Measurements from ENCODE around the gene ACOX2. TPM values are rescaled to one million over a fixed set of nuclear protein-coding genes. Genes with fewer than 3 reads are reported as not detected.

Gene ACOX2
- total and polyA plus RNA-seq, 7 donors: 1.8 to 18.1 (median 4.4) TPM

DNA sequence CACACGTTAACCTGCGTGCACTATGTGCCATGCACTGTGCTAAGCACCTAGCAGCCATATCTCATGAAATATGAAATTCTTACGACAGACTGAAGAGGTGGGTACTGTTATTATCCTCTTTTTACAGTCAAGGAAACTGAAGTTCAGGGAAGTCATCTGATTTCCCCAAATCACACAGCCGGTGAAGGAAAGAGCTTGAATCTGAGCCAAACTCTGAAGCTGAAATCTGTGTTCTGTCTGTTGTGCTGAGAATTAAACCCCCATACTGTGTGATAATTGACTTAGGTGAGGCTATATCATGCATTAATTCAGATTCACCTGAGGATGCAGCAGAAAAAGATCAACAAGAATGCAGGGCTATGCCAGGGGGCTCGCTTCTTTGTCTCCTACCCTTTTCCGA, 39.7 kb upstream of the ACOX2 start:
- no peaks in the 10 kb centered on the region for H3K4me1 ChIP-seq
- DNase-seq: no peak
- ATAC-seq: no peak
- TF ChIP-seq, protein P1, sequence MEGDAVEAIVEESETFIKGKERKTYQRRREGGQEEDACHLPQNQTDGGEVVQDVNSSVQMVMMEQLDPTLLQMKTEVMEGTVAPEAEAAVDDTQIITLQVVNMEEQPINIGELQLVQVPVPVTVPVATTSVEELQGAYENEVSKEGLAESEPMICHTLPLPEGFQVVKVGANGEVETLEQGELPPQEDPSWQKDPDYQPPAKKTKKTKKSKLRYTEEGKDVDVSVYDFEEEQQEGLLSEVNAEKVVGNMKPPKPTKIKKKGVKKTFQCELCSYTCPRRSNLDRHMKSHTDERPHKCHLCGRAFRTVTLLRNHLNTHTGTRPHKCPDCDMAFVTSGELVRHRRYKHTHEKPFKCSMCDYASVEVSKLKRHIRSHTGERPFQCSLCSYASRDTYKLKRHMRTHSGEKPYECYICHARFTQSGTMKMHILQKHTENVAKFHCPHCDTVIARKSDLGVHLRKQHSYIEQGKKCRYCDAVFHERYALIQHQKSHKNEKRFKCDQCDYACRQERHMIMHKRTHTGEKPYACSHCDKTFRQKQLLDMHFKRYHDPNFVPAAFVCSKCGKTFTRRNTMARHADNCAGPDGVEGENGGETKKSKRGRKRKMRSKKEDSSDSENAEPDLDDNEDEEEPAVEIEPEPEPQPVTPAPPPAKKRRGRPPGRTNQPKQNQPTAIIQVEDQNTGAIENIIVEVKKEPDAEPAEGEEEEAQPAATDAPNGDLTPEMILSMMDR (IDR thresholded peaks at IDR 0.05): no peak
- 49 to 63% (median 60%) methylated on average over 6 of the region's 6 CpGs for WGBS, 3 donors
- peaks cover 0 to 3% (median 0%) of the 10 kb centered on the region in 3 donors for H3K27me3 ChIP-seq (ENCODE audit: insufficient read depth in 3 of 3, low read length in 2 of 3)
- H3K4me3 ChIP-seq: peak overlapping the region; percentile 59
- H3K36me3 ChIP-seq (ENCODE audit: insufficient read depth in 1 of 2, low read depth in 1 of 2): no peaks in the 10 kb centered on the region
- H3K27ac ChIP-seq: peak overlapping the region; percentile 65
- intact Hi-C loops (cut with DNase I): no loop called here
- H3K9me3 ChIP-seq: no peaks in the 10 kb centered on the region

DNA sequence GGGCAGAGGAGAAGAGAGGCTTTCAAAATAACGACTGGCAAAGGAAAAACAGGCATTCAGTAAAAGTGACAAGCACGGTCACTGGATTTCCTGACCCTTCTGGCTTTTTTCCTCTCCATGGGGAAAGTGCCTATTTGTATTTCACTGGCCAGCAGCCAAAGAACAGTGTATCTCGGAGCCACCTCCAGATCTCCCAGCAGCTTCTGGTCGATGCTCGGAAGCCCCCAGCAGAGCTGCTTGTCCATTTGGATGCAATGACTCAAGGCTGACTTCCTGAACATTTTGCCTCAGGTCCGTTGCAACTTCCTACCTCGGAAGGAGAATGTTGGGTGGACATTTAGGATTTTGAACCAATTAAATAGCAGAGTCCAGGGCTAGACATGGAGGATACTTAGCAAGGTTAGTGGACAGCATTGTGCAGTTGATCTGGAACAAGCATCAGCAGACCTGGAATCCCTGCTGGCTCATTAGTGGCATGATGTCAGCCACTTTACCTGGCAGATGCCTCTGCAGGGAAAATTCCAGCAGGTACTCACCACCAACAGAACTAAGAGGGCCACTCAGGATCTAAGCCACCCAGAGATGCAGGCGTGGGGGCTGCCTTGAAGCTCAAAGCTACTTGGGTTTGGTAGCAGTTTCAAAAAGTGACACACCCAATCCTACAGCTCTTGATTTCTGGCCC, 39.1 kb upstream of the ACOX2 start:
- H3K27ac ChIP-seq: peak overlapping the region; percentile 65
- H3K36me3 ChIP-seq (ENCODE audit: insufficient read depth in 1 of 2, low read depth in 1 of 2): no peaks in the 10 kb centered on the region
- no peaks in the 10 kb centered on the region for H3K4me1 ChIP-seq
- H3K4me3 ChIP-seq: peak overlapping the region; percentile 59
- no peak for DNase-seq
- peaks cover 0 to 3% (median 0%) of the 10 kb centered on the region in 3 donors for H3K27me3 ChIP-seq (ENCODE audit: insufficient read depth in 3 of 3, low read length in 2 of 3)
- ATAC-seq: peak in 2 of 4 donors; percentile 16 to 45
- TF ChIP-seq, protein P1 (IDR thresholded peaks at IDR 0.05): no peak
- intact Hi-C loops (cut with DNase I): no loop called here
- H3K9me3 ChIP-seq: no peaks in the 10 kb centered on the region
- 39 to 40% (median 39%) methylated on average over 8 of the region's 8 CpGs for WGBS, 3 donors

DNA sequence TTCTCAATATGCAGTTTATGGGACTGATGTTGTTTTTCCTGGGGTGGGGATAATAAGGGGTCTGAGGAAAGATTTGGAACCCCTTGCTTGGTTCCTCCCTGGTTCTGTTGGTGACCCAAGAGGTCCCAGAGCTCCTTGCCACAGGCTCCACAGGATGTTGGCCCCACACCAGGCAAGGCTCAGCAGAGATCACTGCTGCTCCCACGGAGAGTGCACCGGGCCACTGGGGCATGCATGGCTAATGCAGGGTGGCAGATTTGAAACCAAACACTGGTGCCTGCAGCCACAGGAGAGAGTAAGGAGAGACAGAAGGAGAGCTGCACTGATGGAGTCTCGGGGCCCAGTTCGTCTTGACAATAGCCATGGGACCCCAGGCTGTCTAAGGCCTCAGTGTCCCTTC, 37.7 kb upstream of the ACOX2 start:
- Histone ChIP-seq H3K4me1 (no peaks in the 10 kb centered on the region), H3K4me3 (peak overlapping the region; percentile 59)
- DNase-seq: no peak

DNA sequence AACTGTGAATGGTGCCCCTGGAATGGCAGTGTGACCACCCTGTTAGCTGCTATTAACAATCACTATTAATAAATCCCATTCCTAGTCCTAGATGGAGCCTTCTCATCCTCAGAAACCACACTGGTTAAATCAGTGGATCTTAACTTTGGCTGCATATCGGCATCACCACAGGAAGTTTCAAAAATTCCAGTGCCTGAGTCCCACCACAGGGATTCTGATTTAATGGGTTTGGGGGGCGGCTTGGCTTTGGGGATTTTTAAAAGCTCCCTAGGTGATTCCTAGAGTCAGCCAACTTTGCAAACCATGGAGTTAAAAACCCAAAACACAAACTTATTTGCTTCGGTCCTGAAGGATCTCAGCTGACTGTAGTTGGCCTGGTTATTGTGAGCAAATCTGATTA, 37.1 kb upstream of the ACOX2 start:
- 49 to 78% (median 61%) methylated on average over 3 of the region's 3 CpGs for WGBS, 3 donors
- H3K27ac ChIP-seq: no peak overlapping the region
- intact Hi-C loops (cut with DNase I): no loop called here
- no peaks in the 10 kb centered on the region for H3K9me3 ChIP-seq
- TF ChIP-seq, protein P1 (IDR thresholded peaks at IDR 0.05): no peak
- H3K27me3 ChIP-seq (ENCODE audit: insufficient read depth in 3 of 3, low read length in 2 of 3): peaks cover 0 to 3% (median 0%) of the 10 kb centered on the region in 3 donors
- no peaks in the 10 kb centered on the region for H3K36me3 ChIP-seq (ENCODE audit: insufficient read depth in 1 of 2, low read depth in 1 of 2)
- ATAC-seq (no peak), DNase-seq (no peak)
- H3K4me1 ChIP-seq: no peaks in the 10 kb centered on the region
- no peak overlapping the region for H3K4me3 ChIP-seq

More for the DNA sequence above, 37.7 kb upstream of the ACOX2 start:
- TF ChIP-seq, protein P1 (IDR thresholded peaks at IDR 0.05): no peak
- 57 to 64% (median 57%) methylated on average over 4 of the region's 4 CpGs for WGBS, 3 donors
- ATAC-seq: no peak
- H3K27ac ChIP-seq: no peak overlapping the region
- no peaks in the 10 kb centered on the region for H3K36me3 ChIP-seq (ENCODE audit: insufficient read depth in 1 of 2, low read depth in 1 of 2)
- H3K9me3 ChIP-seq: no peaks in the 10 kb centered on the region
- peaks cover 0 to 3% (median 0%) of the 10 kb centered on the region in 3 donors for H3K27me3 ChIP-seq (ENCODE audit: insufficient read depth in 3 of 3, low read length in 2 of 3)
- intact Hi-C loops (cut with DNase I): no loop called here

DNA sequence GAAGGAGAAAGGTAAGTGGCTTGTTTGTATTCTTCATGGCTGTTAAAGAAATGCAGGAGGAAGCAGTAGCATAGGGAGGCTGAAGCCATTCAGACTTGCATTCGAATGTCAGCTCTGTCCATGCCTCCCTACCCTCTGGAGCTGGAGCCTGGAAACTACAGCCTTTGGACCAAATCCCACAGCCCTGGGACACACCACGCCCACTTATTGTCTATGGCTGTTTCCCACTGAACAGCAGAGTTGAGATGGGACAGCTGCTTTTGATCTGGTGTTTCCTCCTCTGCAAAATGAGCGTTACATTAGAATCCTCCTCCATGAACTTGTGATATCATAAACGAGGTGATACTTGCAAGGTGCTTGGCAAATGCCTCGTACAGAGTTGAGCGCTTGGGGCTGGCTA, 36.6 kb upstream of the ACOX2 start:
- intact Hi-C loops (cut with DNase I): no loop called here
- Histone ChIP-seq H3K27me3 (ENCODE audit: insufficient read depth in 3 of 3, low read length in 2 of 3) (peaks cover 0 to 3% (median 0%) of the 10 kb centered on the region in 3 donors), H3K4me3 (no peak overlapping the region), H3K36me3 (ENCODE audit: insufficient read depth in 1 of 2, low read depth in 1 of 2) (no peaks in the 10 kb centered on the region), H3K4me1 (no peaks in the 10 kb centered on the region), H3K9me3 (no peaks in the 10 kb centered on the region), H3K27ac (no peak overlapping the region)
- TF ChIP-seq, protein P1 (IDR thresholded peaks at IDR 0.05): no peak
- ATAC-seq: no peak
- WGBS, 3 donors: 24 to 30% (median 27%) methylated on average over 6 of the region's 6 CpGs
- DNase-seq: no peak

All from psoas muscle (tissue), 8 donors.